Upper lobe of left lung (tissue), 6 donors: Measurements from ENCODE around the gene PLK5. TPM values are rescaled to one million over a fixed set of nuclear protein-coding genes. Genes with fewer than 3 reads are reported as not detected.
A peak's percentile ranks its signal among the peaks of the same experiment; 100 is the strongest.

ENCODE experiments used
- ATAC-seq, 2 donors: fragments of 200-7000 bp; cut with Tn5 transposase; one replicate each; pipeline ENCODE4 v1.9.1; 2022; ENCODE audit warnings: mild to moderate bottlenecking in 2 of 2, moderate library complexity in 2 of 2; ENCODE audit not compliant: low FRiP score in 2 of 2
- DNase-seq, 2 donors: peaks; one replicate each; pipeline ENCODE4 v3.0.0-alpha.2; 2019 to 2020
- H3K27ac ChIP-seq, 4 donors: fragments of 200-600 bp; sonication (generic); one replicate each; pipeline ENCODE4 v1.5.1; 2016 to 2019
- H3K27me3 ChIP-seq, 4 donors: fragments of 200-600 bp; sonication (generic); one replicate each; pipeline ENCODE4 v1.5.1; 2017 to 2019
- H3K36me3 ChIP-seq, 4 donors: fragments of 200-600 bp; sonication (generic); one replicate each; pipeline ENCODE4 v1.5.1; 2016 to 2019
- H3K4me1 ChIP-seq, 4 donors: fragments of 200-600 bp; sonication (generic); one replicate each; pipeline ENCODE4 v1.5.1; 2018 to 2019
- H3K4me3 ChIP-seq, 4 donors: fragments of 200-600 bp; sonication (generic); one replicate each; pipeline ENCODE4 v1.5.1; 2017 to 2019; ENCODE audit warnings: mild to moderate bottlenecking in 2 of 4, moderate library complexity in 1 of 4
- H3K9me3 ChIP-seq, 4 donors: fragments of 200-600 bp; sonication (generic); one replicate each; pipeline ENCODE4 v1.5.1; 2018 to 2019
- EP300 ChIP-seq, 4 donors: sonication (generic); formaldehyde crosslinking; IDR thresholded peaks; one replicate each; pipeline ENCODE4 v1.5.1; 2017; ENCODE audit warnings: antibody characterized with exemption in 4 of 4, control low read depth in 2 of 4
- POLR2A ChIP-seq, 4 donors: fragments of 450-650 bp; IDR thresholded peaks; one replicate each; pipeline ENCODE4 v1.5.1; 2016 to 2017; ENCODE audit warnings: antibody characterized with exemption in 4 of 4, mild to moderate bottlenecking in 2 of 4
- POLR2AphosphoS5 ChIP-seq, 2 donors: sonication (generic); formaldehyde crosslinking; IDR thresholded peaks; one replicate each; pipeline ENCODE4 v1.5.1; 2017; ENCODE audit warnings: antibody characterized with exemption in 2 of 2
- WGBS, 2 donors: methylation state at CpG; one replicate each; pipeline ENCODE4 v1.1.5; 2017 to 2018; 5-methylcytosine and 5-hydroxymethylcytosine counted together
- total RNA-seq, 6 donors: library from RNA; depleted of rRNA in 4 of 6; stranded (reverse); fragments of >200 nt in 4 of 6; gene quantifications; one replicate each; pipeline versions ENCODE4 v1.1.0 to v1.2.1, GENCODE V29; 2016 to 2021
- TF ChIP-seq, protein P1 (sequence below), 6 experiments: fragments of 450-650 bp in 4 of 6; fragments of 200-600 bp in 2 of 6; sonication (generic) in 2 of 6; IDR thresholded peaks; one replicate each; pipeline ENCODE4 v1.5.1; 2016 to 2019; ENCODE audit warnings: antibody characterized with exemption in 6 of 6
- donor health status: DM: no; HTN: no; CAD: no; lungs with moderate emphysema.
- donor health status: DM: no; HTN: yes; CAD: no; lungs with severe emphysema.

Gene PLK5
- total RNA-seq, 6 donors from 2014 or later, result not detected

DNA sequence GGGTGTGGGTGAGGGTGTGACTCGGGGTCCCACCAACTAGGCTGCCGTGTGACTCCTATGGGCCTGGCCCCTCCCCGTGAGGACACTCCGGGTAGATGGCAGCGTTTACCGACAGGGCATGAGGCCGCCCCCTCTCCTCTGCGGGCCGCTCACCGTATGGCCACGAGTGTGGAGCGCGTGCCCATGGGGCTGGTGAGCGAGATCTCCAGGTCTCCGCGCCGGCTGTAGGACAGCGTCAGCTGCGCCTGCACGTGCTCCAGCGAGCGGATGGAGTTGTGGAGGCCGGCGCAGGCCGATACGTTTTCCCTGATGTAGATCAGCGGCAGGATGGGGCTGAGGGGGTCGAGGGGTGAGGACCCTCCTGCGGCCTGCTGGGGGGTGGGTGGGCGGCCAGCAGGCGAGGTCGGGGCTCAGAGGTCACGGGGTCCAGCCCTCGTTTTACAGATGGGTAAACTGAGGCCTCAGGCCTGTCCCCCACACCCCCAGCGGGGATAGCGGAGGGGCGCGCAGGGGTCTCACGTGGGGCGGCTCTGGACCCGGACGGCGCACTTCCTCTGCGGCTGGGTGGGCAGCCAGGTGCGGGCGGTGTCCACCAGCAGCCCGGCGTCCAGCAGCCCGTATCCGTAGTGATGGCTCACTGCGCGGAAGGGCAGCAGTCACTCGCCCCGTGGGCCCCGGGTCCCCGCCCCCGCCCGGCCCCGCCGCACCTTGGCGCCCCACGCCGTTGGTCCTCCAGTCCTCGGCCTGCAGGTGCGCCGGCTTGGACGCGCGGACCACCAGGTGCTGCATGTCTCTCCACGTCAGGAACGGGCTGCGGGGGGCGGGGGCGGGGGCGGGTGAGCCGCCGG lies 40.5 kb upstream of the PLK5 start:
- Histone ChIP-seq H3K27ac (no peak overlapping the region), H3K4me1 (peaks cover 7 to 12% (median 9%) of the 10 kb centered on the region in 4 donors), H3K4me3 (no peak overlapping the region), H3K36me3 (no peaks in the 10 kb centered on the region), H3K9me3 (no peaks in the 10 kb centered on the region), H3K27me3 (no peaks in the 10 kb centered on the region)
- ATAC-seq, result no peak
- DNase-seq, result peak in 1 of 2 donors; percentile 86
- TF ChIP-seq POLR2A (IDR thresholded peaks at IDR 0.05) (no peak), EP300 (IDR thresholded peaks at IDR 0.05) (no peak), POLR2AphosphoS5 (IDR thresholded peaks at IDR 0.05) (no peak)
- TF ChIP-seq, protein P1, sequence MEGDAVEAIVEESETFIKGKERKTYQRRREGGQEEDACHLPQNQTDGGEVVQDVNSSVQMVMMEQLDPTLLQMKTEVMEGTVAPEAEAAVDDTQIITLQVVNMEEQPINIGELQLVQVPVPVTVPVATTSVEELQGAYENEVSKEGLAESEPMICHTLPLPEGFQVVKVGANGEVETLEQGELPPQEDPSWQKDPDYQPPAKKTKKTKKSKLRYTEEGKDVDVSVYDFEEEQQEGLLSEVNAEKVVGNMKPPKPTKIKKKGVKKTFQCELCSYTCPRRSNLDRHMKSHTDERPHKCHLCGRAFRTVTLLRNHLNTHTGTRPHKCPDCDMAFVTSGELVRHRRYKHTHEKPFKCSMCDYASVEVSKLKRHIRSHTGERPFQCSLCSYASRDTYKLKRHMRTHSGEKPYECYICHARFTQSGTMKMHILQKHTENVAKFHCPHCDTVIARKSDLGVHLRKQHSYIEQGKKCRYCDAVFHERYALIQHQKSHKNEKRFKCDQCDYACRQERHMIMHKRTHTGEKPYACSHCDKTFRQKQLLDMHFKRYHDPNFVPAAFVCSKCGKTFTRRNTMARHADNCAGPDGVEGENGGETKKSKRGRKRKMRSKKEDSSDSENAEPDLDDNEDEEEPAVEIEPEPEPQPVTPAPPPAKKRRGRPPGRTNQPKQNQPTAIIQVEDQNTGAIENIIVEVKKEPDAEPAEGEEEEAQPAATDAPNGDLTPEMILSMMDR (IDR thresholded peaks at IDR 0.05), result no peak
- 93 to 94% methylated on average over 33 to 62 of the region's 77 CpGs for WGBS, 2 donors

DNA sequence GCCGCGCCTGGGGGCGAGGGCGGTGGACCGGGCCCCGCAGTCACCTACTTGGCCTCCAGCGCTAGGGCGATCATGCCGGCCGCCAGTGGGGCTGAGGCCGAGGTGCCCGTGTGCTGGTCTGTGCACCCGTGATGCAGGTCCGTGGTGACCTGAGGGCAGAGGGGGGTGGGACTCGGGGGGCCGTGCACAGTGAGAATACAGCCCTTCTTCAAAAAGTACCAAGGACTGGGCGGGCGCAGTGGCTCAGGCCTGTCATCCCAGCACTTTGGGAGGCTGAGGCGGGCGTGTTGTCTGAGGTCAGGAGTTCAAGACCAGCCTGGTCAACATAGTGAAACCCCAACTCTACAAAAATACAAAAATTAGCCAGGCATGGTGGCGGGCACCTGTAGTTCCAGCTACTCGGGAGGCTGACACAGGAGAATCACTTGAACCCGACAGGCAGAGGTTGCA lies 39.9 kb upstream of the PLK5 start:
- no peak for TF ChIP-seq POLR2A (IDR thresholded peaks at IDR 0.05)
- no peak for TF ChIP-seq EP300 (IDR thresholded peaks at IDR 0.05)
- no peak for TF ChIP-seq POLR2AphosphoS5 (IDR thresholded peaks at IDR 0.05)
- TF ChIP-seq, protein P1 (IDR thresholded peaks at IDR 0.05), result no peak
- Histone ChIP-seq H3K4me3 (no peak overlapping the region), H3K4me1 (peaks cover 5 to 6% (median 6%) of the 10 kb centered on the region in 4 donors), H3K9me3 (no peaks in the 10 kb centered on the region), H3K27me3 (no peaks in the 10 kb centered on the region), H3K36me3 (no peaks in the 10 kb centered on the region), H3K27ac (no peak overlapping the region)
- DNase-seq (no peak), ATAC-seq (no peak)
- 91 to 95% methylated on average over 11 to 15 of the region's 23 CpGs for WGBS, 2 donors

DNA sequence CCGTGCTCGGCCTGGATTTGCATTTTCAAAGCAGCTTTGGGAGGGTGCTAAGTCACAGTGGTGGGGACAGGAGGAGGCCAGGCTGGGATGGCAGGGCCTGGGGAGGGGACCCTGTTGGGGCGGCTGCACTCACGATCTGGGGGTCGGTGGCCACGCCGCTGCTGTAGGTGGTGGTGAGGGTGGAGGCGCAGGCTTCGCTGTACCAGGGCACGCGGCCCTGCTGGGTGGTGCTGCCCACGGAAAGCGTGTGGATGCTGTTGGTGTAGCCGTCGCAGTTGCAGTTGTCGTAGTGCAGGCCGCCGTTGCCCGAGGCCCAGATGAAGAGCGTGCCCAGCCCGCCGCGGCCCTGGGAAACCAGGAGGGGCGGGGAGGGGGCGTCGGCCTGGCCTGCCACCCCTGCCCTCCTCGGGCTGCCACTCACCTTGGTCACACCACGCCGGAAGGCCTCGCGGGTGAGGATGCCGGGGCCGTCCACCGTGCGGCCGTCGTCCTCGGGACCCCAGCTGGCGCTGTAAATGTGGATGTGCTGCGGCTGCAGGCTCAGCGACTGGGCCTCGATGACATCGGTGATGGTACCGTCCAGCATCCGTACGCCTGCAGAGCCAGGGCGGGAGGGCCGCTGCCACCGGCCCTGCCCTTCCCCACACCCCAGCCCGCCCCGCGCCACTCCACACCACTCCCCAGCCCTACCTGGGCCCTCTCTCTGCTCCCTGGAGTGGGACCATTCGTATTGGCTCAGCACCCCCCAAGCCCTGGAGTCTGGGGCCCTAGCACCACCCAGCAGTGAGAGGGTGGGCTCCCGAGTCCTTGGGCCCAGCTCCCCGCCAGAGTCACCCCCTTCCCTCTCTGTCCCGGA lies 36.9 kb upstream of the PLK5 start:
- Histone ChIP-seq H3K27me3 (no peaks in the 10 kb centered on the region), H3K36me3 (no peaks in the 10 kb centered on the region), H3K9me3 (no peaks in the 10 kb centered on the region), H3K27ac (no peak overlapping the region), H3K4me1 (peaks cover 14 to 20% (median 19%) of the 10 kb centered on the region in 4 donors), H3K4me3 (no peak overlapping the region)
- 93 to 94% methylated on average over 17 to 56 of the region's 56 CpGs for WGBS, 2 donors
- TF ChIP-seq POLR2A (IDR thresholded peaks at IDR 0.05), result no peak
- TF ChIP-seq, protein P1 (IDR thresholded peaks at IDR 0.05), result no peak
- TF ChIP-seq POLR2AphosphoS5 (IDR thresholded peaks at IDR 0.05), result no peak
- TF ChIP-seq EP300 (IDR thresholded peaks at IDR 0.05), result no peak
- no peak for ATAC-seq
- DNase-seq, result peak in 1 of 2 donors; percentile 84

DNA sequence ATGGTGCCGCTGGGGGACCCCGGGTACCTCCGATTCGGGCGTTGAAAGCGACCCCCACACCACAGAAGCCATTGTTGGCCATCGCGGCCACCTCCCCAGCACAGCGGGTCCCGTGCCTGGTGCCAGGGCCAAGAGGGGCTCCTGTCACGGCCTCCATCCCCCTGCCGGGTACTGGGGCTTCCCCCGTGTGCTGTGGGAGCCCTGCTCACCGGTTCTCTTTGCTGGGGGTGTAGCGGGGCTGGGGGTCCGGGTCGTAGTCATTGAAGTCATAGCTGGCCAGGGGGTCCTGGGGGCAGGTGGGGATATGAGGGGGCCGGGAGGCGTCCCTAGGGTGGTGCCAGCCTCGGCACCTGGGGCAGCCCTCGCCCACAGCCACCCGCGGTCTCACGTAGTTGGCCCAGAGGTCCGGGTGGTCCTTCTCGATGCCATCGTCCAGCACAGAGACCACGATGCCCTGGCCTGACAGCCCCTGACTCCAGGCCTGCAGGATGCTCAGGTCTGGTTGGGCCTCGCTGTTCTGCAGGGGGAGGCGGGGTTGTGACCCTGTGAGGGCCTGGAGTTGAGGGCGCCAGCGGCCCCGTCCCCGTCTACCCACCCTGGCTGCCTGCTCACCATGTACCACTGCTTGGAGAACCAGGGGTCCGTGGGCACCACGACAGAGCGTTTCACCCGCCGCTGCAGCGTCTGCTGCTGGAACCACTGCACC lies 36.1 kb upstream of the PLK5 start:
- TF ChIP-seq POLR2AphosphoS5 (IDR thresholded peaks at IDR 0.05) (no peak), EP300 (IDR thresholded peaks at IDR 0.05) (no peak), POLR2A (IDR thresholded peaks at IDR 0.05) (no peak)
- TF ChIP-seq, protein P1 (IDR thresholded peaks at IDR 0.05), result no peak
- H3K4me3 ChIP-seq, result no peak overlapping the region
- WGBS, 2 donors, result 88 to 92% methylated on average over 8 to 39 of the region's 40 CpGs
- peaks cover 14 to 21% (median 19%) of the 10 kb centered on the region in 4 donors for H3K4me1 ChIP-seq
- DNase-seq (peak in 1 of 2 donors; percentile 83), ATAC-seq (no peak)
- no peaks in the 10 kb centered on the region for H3K27me3 ChIP-seq
- no peak overlapping the region for H3K27ac ChIP-seq
- H3K9me3 ChIP-seq, result no peaks in the 10 kb centered on the region
- H3K36me3 ChIP-seq, result no peaks in the 10 kb centered on the region
